B cell (primary cell): ENCODE measurements around the gene OGDH.

Experiments used
- EZH2 ChIP-seq: IDR thresholded peaks from 2 replicates; pipeline ENCODE4 v1.6.1; 2012; ENCODE audit warnings: borderline replicate concordance, low read depth, mild to moderate bottlenecking, moderate library complexity, low read length; ENCODE audit not compliant: insufficient read depth, poor library complexity, severe bottlenecking
- TF ChIP-seq, protein P1 (sequence below): fragments of 200-600 bp; IDR thresholded peaks from one replicate; pipeline ENCODE4 v1.8.0; 2022; ENCODE audit warnings: antibody characterized with exemption, mild to moderate bottlenecking

DNA sequence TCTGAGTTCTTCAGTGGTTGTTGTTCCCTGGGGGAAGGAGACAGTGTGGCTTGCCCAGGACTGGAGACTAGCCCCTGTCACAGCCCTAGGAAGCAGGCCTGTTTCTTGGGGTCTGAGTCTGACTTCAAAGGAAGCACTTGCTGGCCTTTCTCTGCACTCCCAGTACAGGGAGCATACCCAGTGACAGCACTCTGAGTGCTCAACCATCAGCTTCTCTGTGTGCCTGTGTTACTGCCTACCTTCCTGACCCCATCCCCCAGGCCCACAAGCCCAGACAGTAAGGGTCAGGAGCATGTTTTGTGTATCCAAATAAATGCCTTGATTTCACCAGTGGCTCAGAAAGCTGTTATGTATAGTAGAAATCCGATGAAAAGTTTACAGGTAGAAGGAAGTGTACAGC lies 48.9 kb downstream of the OGDH start:
- TF ChIP-seq, protein P1, sequence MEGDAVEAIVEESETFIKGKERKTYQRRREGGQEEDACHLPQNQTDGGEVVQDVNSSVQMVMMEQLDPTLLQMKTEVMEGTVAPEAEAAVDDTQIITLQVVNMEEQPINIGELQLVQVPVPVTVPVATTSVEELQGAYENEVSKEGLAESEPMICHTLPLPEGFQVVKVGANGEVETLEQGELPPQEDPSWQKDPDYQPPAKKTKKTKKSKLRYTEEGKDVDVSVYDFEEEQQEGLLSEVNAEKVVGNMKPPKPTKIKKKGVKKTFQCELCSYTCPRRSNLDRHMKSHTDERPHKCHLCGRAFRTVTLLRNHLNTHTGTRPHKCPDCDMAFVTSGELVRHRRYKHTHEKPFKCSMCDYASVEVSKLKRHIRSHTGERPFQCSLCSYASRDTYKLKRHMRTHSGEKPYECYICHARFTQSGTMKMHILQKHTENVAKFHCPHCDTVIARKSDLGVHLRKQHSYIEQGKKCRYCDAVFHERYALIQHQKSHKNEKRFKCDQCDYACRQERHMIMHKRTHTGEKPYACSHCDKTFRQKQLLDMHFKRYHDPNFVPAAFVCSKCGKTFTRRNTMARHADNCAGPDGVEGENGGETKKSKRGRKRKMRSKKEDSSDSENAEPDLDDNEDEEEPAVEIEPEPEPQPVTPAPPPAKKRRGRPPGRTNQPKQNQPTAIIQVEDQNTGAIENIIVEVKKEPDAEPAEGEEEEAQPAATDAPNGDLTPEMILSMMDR = no peak
- no peak for TF ChIP-seq EZH2
